GM19452 (cell line): ENCODE measurements around the gene STK40.

Experiments used
- ATAC-seq: cut with Tn5 transposase; IDR thresholded peaks from one replicate; pipeline ENCODE4 v1.9.1; 2021; ENCODE audit not compliant: unreplicated experiment

Gene STK40

GRCh38 chr1:36377791-36378492 is 7.8 kb downstream of the STK40 start:
- ATAC-seq: no peak

- ATAC-seq: no peak
These were observed 13.1 kb downstream of the STK40 start for GRCh38 chr1:36372617-36373016.

GRCh38 chr1:36369061-36369861 is 16.5 kb downstream of the STK40 start:
- no peak for ATAC-seq

- ATAC-seq: no peak
These were observed 17.9 kb downstream of the STK40 start for GRCh38 chr1:36367798-36368197.

- ATAC-seq: no peak
These were observed 18.7 kb downstream of the STK40 start for GRCh38 chr1:36367066-36367465.

GRCh38 chr1:36366091-36366661 is 19.5 kb downstream of the STK40 start:
- ATAC-seq: no peak

GRCh38 chr1:36365381-36365780 is 20.3 kb downstream of the STK40 start:
- no peak for ATAC-seq

- no peak for ATAC-seq
These were observed 25.7 kb downstream of the STK40 start for GRCh38 chr1:36359911-36360550.

GRCh38 chr1:36359383-36359782 is 26.3 kb downstream of the STK40 start:
- no peak for ATAC-seq

GRCh38 chr1:36358514-36359084 is 27.1 kb downstream of the STK40 start:
- no peak for ATAC-seq

- no peak for ATAC-seq
These were observed 29.9 kb downstream of the STK40 start for GRCh38 chr1:36355811-36356210.

- ATAC-seq: no peak
These were observed 31.2 kb downstream of the STK40 start for GRCh38 chr1:36354486-36354885.

GRCh38 chr1:36352910-36353878 is 32.5 kb downstream of the STK40 start:
- no peak for ATAC-seq

GRCh38 chr1:36352125-36352909 is 33.4 kb downstream of the STK40 start:
- ATAC-seq: no peak

GRCh38 chr1:36351227-36351977 is 34.3 kb downstream of the STK40 start:
- no peak for ATAC-seq

- no peak for ATAC-seq
These were observed 35.0 kb downstream of the STK40 start for GRCh38 chr1:36350659-36351226.

- no peak for ATAC-seq
These were observed 35.9 kb downstream of the STK40 start for GRCh38 chr1:36349839-36350238.

GRCh38 chr1:36349241-36349671 is 36.5 kb downstream of the STK40 start:
- peak; percentile 71 for ATAC-seq
